HG03460 (cell line): ENCODE data around the gene DLST.

Source experiments
- ATAC-seq: cut with Tn5 transposase; IDR thresholded peaks from one replicate; pipeline ENCODE4 v1.9.1; 2021; ENCODE audit not compliant: unreplicated experiment

Gene DLST

GRCh38 chr14:74881431-74882102, at the start of gene DLST:
DLST (plus strand) TSS chr14:74881916; CDS start chr14:74881954, 38 bp downstream.
- ATAC-seq = peak; percentile 89

GRCh38 chr14:74832849-74833248, 48.9 kb upstream of the DLST start:
- ATAC-seq = no peak

GRCh38 chr14:74834692-74835392, 46.9 kb upstream of the DLST start:
- no peak for ATAC-seq

DNA sequence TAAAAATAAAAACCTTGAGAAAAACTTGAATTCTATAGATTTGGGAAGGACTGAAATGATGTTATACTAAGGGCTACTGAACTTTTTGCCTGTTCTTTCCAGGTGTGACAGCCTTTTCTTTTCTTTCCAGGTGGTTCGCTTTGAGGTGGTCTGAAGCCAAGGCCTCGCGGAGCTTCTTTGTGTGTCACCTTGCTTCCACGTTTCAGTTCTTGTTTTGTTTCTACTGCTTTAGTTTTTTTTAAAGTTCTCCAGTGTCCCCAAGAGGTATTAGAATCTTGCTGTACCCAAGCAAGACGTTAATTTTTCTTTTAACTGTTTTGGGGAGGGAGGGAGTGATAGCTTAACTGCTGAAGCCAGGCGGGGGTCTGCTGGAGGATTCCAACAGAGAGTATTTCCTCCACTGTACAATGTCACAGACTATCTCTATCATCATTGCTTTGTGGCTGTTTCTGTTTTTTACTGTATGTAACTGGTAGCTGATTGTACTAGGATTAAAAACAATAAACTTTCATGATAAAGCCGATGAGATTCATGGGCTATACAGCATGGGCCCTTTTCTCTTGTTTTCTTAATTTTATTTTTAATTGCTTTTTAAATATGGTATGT, 46.0 kb upstream of the DLST start:
- no peak for ATAC-seq

DNA sequence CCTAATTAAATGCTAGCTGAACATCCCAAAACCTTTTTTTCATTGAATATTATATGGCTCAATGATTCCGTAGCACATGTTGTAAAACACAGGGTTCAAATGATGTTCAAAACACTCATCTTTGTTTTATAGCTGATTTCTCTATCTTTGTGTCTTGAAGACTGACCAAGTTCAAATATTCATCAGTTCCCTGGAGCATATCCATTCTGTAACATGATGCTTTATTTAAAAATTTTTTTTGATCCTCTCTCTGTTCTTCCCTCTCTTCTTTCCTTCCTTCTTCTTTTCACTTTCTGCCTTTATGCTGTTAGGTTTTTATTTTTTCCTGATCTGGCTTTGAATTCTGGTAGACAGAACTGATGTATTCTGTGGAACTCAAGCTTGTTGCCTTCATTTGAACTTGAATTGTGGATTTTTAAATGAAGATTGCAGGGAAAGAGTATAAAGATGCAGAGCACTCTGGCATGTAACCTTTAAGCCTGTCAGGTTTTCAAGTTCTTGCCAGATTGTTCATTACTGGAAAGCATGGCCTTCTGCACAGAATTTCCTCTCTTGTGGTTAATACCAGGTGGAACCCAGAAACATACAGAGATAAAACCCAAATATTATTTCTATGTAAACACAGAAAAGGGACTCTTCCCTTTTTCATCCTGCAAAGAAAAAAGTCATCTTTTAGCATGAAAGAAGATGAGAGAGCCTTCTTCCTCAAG, 45.3 kb upstream of the DLST start:
- ATAC-seq = no peak

DNA sequence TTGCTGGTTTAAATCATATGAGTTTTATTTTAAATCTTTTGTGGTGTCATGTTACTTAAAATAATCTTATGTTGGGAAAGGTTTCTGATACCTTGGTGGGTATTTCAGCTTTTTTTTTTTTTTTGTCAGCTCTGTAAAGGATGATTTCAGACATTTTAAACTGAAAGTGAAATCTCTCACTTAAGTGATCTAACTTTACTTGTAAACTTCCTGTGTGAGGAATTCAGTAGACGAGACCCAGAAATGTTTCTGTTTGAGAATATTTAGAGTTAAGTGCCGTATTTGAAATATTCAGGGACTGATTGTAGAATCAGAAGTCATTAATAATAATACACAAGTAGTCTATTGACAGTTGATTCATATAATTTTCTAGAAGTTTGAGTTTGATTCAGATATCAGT, 43.5 kb upstream of the DLST start:
- no peak for ATAC-seq

DNA sequence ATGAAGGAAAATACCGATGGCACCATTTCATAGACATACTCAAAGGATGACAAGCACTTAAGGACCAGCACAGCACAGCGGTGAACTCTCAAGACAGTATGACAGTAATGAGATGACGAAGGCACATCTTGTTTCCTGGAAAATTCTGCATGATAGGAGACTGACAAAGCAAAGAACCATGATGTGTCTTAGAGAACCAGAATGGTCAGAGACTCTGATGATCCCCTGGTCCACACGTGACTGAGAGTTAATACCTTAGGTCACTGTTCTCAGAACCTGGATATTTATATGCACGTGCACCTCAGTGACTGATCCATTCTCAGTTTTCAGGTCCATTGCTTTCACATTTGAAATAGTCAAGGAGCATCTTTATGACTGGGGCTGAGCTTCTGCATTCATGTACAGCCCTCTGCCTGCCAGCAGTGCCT, 41.1 kb upstream of the DLST start:
- ATAC-seq = peak; percentile 21

GRCh38 chr14:74841230-74842207, 40.2 kb upstream of the DLST start:
- peak; percentile 80 for ATAC-seq

DNA sequence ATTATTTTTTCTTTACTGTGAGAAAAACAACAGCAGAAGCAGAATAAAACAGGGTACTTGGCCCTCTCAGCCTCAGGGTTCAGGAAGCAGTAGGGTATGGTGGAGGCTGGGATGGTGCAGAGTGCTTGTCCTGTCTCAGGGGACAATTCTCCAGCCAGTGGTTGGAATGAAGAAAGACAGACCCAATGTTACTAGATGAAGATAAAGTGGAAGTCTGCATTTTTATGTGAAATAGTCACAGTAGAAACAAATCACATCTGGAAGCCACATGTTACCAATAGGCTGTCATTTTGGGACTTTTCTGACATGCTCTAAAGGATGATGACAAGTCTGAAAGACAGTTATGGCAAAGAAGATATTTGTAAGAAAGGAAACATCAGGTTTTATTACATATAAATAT, 38.1 kb upstream of the DLST start:
- no peak for ATAC-seq

DNA sequence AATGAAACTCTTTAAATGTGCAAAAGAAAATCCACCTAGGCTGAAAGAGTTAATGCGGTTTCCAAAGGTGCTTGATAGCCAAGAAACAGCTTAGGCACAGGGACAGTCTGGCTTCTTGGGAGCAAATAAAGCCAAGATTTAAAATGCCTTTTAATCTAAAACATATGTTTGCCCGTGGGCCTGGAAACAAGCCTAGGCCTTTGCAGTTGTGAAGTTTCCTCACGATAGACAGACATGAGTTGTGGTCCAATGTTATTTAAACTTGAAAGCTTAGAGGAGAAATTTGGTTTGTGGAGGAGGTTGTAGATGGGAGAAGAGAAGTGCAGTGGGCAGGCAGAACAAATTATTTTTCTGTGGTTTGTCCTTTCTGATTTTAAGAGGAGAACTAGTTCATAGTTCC, 35.5 kb upstream of the DLST start:
- no peak for ATAC-seq

GRCh38 chr14:74846968-74847665, 34.6 kb upstream of the DLST start:
- no peak for ATAC-seq

DNA sequence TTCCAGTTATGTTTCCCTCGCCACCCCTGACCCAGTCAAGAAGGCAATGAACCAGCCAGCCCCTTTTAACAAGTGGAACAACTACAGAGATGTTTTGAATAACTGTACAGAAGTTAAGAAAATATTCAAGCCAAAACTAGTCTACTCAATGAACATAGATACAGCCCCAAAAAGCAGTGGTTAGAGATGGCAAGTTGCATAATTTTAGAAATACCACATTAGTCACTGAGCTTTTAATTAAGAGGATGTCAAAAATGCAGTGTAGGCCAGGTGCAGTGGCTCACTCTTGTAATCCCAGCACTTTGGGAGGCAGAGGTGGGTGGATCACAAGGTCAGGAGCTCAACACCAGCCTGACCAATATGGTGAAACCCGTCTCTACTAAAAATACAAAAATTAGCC, 32.9 kb upstream of the DLST start:
- no peak for ATAC-seq

- ATAC-seq = no peak
Measured at GRCh38 chr14:74852922-74853530, 28.7 kb upstream of the DLST start.

GRCh38 chr14:74853581-74853980, 28.1 kb upstream of the DLST start:
- no peak for ATAC-seq

DNA sequence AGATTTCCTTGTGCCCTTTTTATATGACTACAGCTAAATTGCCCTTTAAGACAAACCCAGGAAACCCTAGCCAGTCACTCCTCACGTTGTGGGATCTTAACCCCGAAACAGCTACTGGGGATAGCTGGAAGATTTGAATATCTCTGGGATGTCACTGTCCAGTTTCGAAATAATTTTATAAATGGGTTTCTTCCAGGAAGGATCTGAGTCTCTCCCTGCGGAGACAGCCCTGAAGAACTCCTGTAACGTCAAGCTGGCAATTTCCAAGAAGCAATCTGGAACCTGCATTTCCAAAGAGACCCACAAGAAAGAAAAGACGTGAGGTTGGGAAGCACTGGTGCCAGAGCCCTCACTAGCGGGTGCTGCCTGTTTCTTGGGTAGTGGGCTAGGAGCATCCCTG, 26.7 kb upstream of the DLST start:
- no peak for ATAC-seq

DNA sequence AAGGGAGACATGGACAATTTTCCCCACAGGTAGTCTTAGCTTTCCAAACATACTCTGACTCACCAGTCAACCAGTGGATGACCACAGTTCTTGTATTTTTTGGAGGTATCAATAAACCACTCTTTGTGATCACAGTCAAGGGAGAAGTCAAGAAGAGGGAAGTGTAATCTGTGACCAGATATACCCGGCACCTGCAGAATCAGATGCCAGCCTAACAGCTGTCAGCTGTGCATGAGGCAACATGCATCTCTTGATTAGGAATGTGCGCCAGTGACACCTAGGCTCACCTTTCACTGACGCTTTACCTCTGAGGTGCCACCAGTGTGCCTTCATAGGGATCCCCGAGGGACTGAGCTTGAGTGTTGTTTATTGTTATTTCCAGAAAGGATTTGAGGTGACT, 25.8 kb upstream of the DLST start:
- ATAC-seq = no peak

- ATAC-seq = no peak
Measured at GRCh38 chr14:74856366-74856765, 25.4 kb upstream of the DLST start.

- ATAC-seq = no peak
Measured at GRCh38 chr14:74858022-74858421, 23.7 kb upstream of the DLST start.

GRCh38 chr14:74859757-74860552, 21.8 kb upstream of the DLST start:
- ATAC-seq = no peak
